GM19025 (cell line): Measurements from ENCODE around the gene TMEM117.
A peak's percentile ranks its signal among the peaks of the same experiment; 100 is the strongest.
"Not testable (repeated sequence)": the region's sequence is repeated elsewhere in the genome, so short reads cannot be mapped to it uniquely, and the experiment has no call there.

Experiments
- ATAC-seq: cut with Tn5 transposase; IDR thresholded peaks from one replicate; pipeline ENCODE4 v1.9.1; 2021; ENCODE audit warnings: mild to moderate bottlenecking, low read depth, moderate library complexity; ENCODE audit not compliant: unreplicated experiment

Gene TMEM117

DNA sequence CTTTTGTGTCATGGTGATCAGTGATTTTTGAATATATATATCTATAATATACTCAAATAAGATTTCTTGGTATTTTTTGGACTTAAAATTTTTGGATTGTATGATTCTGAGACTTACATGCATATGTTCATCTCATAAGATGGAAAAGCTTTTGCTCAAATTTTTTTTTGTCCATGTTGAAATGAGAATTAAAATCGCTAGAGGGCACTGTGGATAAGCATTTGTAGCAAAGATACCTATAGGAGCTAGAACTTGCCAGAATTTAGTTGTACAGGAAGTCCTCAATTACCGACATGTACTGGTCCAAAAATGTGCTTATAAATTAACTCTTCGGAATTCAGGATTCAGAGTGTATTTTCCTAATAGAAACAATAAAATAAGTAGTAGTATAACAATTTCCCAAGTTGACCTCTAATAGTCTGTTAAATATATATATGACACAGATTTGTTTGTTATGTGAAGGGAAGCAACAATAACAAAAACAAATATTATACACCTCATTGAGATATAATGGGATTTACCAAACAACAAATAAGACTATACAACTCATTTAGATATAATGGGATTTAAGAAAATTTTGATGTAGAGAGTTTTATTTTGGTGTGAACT lies 179.6 kb downstream of the TMEM117 start:
- no peak for ATAC-seq

DNA sequence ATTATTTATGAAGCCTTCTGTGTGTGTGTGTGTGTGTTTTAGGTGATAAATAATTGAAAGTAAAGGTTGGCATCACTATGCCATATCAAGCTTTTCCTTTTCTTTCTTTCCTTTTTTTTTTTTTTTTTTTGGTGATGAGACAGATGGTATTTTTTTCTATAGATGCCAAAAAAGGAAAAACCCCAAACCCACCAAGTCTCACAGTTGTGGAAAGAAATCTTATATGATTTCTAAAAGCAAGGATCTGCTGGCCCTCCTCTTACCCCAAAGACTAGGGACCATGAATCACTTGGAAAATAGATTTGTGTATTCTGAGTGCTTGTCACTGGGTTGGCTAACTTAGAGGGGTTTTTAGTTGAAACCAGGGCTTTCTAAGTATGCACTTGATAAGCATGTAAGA lies 181.3 kb downstream of the TMEM117 start:
- ATAC-seq, result no peak

DNA sequence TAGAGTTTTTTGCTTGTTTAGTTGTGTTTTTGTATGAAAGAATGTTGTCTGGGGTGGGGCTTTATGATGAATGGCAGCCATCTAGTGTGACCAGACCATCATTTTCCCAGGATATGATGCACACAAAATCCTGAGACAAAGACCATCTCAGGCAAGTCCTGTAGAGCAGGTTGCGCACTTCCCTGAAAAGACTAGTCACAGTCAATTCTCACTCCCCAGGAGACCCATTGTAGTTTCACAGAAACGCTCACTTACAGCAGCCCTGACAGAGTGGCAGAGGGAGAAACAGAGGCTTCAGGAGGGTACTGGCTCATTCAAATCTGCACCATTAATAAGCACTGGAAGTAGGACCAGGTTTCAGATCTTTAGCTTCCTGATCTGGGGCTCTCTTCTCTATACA lies 183.2 kb downstream of the TMEM117 start:
- no peak for ATAC-seq

DNA sequence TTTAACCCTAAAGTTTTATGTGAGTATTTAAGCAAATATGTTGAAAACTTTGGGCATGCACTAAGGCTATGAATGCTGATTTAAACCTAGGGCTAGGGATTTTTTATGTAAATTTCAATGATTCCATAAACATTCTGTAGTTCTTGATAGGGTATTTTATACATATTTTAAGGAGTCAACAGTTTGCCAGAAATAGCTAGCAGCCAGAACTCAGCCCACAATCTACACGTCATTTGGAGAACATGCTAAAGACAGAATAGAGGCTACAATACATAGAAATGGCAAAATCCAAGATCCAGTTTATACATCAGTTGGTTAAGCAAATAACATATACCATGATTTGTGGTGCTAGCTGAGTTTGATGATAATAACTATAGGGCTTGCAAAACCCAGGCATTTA lies 184.7 kb downstream of the TMEM117 start:
- no peak for ATAC-seq

DNA sequence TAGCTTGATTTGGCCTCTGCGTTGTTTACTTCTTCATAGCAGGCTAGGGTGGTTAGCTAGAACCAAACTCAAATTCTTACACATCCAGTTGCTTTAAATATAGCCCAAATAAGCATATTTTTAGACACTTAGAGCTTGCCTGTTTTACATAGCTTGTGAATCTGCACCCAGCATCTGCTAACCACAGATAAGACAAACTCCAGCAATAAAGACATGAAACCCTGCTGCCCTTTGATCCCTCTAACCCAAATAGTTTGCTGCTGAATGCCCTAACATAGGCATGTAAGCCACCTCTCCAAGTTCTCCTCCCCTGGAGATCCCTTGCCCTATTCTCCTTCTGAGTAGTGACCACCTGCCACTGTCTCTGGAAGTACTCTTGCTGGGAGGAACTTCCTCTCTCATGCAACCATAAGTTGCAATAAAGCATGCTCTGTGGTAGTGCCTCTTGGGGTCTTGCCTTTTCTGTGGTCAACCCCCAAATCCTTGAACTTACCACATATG lies 185.6 kb downstream of the TMEM117 start:
- ATAC-seq, result peak; percentile 82

DNA sequence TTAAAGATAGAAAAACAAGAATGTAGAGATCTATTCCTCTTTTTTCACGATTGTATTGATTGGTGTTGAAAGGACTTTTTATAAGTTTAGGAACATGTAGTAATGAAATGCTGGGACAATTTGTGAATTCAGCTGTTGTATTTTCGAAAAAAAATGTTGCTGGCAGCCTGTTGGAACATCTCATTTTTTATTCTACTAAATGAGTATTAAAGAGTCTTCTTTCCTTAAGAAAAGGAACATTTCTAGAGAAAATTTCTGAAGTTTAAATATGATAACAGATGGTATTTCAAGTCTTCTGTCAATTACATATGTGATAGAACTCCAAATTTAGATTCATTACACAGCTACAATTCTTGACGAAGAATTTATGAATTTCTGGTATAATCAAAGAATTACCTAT lies 189.6 kb downstream of the TMEM117 start:
- no peak for ATAC-seq

DNA sequence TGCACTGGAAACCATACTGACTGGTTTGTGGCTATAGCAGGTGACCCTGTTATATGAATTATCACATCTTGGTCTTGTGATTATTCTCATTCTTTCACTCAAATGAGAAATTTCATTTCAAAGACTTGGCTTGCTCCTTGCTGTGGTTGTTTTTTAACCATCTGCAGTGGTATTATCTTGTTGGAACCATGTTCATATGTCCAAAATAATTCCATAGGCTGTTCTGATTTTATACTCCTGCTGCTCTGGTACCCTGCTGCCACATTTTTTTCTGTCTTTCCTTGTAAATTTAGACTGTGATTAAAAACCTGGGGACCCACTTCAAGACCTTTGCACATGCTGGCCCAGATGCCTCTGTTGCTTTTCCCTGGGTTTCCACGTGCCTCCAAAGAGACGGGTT lies 190.2 kb downstream of the TMEM117 start:
- ATAC-seq, result no peak

DNA sequence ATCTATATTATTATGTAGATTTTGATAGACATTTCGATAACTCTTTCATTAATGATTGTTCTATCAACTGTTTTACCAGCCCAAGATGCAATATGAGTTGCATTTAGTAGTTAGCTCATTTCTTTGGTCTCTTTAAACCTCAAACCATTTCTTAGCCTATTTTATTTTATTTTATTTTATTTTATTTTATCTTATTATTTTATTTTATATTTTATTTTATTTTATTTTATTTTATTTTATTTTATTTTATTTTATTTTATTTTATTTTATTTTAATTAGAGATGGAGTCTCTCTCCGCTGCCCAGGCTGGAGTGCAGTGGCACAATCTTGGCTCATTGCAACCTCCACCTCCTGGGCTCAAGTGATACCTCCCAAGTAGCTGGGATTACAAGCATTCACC lies 191.0 kb downstream of the TMEM117 start:
- not testable (repeated sequence) for ATAC-seq

DNA sequence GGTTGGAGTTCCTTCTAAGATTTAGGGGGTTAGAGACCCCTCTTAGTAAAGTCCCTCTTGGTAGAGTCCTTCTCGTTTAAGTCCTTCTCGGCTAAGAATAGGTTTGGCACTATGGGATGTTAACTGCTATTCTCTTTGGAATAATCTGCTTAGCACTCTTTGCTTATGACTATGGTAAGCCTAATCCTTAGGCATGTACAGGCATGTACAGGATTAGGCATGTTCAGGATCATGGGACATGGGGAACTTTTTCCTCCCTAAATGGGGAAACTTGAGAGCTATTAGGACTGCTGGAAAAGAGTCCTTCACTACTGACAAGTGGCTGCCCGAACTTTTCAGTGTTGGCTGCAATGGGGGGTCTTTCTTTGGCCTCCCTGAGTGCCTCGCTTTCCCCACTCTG lies 193.3 kb downstream of the TMEM117 start:
- ATAC-seq, result no peak

DNA sequence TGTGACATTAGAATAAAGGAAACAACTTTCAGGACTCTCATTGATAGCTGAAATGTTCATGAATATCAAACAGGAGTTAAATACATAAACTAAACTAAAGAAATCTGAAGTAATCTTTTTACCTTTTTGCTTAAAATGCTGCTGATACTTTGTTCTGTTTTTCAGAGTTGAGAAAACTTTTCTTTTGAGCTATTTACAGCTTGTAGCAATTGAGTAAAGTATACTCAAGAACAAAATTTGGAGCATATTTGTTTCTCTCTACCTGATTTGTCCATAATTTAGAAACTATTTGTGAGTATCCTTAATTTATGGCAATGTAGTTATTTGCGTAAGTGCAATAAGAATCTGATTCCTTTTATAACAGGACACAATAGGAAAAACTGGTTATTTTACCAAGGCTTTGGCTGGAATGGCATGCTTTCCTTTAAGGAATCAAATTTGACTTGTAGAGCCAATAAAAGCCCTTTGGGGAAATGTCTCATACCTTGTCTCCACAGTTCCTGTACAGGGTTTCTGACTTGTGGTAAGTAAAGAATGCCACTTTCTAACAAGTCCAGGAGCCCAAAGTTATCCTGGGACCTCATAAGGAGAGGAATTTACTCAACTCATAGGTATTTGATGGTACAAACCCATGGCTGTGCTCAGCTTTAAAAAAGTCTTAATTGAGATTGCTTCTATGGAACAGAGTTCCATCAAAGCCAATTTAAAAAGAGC lies 195.7 kb downstream of the TMEM117 start:
- no peak for ATAC-seq

DNA sequence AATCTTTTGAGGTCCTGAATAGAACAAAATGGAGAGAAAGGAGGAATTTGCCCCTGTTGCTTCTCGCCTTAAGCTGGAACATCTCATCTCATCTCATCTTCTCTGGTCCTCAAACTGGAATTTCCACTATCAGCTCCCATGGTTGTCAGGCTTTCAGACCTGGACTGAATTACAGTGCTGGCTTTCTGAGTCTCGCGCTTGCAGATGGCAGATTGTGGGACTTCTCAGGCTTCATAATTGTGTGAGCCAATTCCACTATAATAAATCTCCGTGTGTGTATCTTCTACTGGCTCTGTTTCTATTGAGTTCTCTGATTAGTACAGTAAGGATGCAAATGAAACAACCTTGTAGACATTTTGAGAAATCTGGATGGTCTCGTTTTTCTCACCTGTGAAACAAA lies 199.0 kb downstream of the TMEM117 start:
- ATAC-seq, result no peak

DNA sequence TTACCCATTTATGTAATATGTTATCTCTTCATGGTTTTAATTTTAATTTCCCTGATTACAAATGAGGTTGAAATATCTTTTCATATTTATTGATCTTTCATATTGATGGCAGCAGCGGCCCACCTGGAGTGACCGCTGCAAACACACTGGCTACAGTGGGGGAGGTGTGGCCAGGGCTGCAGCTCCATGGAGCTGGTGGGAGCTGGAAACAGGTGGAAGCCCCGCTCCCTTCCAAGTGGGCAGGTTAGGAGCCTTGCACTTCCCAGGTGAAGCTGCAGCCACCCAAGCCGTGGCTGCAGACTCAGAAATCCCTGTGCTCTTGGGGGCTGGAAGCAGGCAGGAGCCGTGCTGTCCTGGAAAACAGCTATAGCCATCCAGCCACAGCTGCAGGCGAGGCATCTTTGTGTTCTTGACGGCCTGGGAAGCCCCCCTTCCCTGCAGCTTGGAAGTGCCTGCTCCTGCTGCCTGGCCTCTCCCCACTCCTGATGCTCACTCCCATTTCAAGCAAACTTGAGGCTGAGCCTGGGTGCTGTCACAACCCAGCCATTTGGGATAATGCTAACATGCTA lies 201.1 kb downstream of the TMEM117 start:
- no peak for ATAC-seq

DNA sequence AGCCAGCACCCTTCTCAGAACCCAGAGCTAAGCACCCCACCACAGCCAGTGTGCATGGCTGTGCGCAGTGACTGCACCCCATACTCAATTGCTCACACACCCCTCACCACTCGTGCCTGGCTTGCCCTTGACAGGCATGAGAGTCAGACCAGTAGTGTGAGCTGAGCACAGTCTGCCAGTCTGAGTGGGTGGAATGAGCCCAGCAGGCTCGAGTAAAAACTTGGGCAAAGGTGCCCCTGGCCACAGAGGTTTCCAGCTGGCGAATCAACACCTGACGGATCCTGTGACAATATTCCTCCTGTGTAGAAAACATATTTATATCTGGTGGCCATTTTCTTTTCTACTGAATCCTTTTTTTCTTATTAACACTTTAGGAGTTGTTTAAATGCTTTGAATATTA lies 202.5 kb downstream of the TMEM117 start:
- no peak for ATAC-seq

DNA sequence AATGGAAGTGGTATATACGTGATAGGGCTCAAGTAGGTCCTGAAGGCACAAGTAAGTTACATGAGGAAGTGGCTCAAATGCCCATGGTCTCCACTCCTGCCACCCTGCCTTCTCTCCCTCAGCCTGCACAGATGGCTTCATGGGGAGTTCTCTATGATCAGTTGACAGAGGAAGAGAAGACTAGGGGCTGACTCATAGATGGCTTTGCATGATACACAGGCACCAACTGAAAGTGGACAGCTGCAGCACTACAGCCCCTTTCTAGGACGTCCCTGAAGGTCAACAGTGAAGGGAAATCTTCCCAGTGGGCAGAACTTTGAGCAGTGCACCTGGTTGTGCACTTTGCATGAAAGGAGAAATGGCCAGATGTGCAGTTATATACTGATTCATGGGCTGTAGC lies 208.6 kb downstream of the TMEM117 start:
- not testable (repeated sequence) for ATAC-seq

DNA sequence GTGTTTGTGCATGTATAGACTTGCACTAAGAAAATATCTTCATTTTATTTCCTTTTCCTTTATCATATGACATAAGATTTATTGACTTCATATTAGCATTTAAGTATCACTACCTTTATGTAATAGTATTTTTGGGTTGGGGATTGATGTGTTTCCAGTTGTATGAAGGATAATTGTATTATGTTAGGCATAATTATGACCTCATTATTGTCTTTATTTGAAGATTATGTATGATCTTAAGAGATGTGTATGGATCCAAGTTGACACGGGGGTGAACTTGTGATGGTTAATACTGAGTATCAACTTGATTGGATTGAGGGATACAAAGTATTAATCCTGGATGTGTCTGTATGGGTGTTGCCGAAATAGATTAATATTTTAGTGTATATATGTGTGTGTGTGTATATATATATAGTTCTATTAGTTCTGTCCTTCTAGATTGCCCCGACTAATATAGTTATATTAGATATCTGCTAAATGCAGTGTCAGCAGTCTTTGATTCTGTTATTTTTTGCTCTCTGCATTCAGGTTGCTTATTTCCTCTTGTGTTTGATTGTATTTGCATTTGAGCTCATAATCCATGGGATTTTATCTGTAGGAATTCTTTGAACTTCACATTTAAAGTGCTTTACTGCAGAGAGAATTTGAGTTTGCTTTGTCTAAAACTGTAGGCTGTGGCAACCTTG lies 211.0 kb downstream of the TMEM117 start:
- no peak for ATAC-seq

DNA sequence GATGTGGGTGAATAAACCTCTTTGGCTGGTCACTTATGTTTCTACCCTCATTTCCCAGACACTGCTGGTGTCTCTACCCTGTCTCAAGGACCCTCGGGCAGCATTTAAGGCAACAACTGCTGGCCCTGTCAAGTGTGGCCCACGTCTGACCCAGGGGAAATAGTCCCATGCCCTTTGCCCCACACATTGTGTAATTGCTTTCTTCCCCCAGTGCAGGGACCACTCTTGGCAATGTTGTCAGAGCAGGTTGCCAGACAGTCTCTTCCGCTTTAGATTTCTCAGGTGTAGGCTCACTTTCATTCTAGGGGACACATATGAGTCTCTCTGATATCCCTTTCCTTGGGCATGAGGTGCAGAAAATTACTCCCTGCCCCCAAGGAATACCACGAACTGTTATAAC lies 216.7 kb downstream of the TMEM117 start:
- ATAC-seq, result no peak

DNA sequence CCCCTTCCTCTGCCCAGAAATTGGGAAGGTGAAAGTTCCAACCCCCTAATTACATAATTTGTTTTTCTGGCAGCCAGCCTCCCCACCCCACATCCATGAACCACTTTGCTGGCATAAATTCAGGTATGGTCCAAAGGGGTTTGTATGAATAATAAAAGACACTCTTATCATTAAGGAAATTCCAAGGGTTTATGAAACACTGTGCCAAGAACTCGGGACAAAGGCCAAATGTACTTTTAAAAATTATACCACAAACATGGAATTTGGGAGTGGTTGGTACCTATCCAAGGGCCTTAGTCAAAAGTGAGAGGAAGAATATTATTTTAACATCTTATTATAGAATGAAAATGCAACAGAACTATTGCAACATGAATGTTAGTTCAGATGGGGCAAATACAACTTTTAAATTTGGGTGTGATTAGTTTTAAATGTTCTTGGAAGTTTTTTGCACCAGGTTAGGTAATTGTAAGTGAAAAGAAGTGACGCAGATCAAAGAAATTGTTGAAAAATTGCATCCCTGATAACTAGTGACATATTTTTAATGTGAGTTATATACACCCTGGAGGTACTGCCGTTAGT lies 217.8 kb downstream of the TMEM117 start:
- no peak for ATAC-seq

DNA sequence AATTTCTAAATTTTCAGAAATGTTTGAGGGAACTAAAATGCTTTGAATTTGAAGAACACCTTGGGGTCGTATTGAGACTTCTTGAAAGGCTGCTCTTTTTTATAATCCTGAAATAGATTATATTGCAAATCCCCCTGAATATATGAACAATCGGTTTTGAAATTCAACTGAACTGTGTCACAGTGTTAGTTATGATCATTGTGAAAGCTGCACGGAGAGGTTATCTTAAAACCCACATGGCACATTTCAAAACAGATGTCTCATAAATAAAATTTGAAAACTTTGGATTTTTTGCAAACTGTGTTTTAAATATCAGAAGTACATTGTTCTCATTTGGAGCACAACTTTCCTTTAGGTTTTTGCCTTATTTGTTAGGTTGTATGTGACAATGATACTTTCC lies 218.4 kb downstream of the TMEM117 start:
- ATAC-seq, result no peak

DNA sequence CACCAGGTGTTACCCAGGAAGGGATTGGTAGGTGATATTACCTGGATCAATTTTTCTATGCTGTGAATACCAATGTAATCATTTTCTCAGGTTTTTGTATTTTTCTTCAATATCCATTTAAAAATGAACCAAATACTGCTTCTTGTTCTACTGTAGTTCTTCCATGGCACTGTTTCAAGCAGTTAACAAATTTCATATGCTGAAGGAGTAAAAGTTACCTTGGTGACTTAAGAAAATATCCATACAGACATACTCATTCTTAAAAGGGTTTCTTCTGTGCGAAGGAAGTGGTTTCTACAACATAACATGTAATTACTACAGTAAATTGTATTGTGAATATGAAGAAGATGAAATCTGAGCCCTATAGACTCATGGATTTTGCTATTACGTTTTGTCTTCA lies 222.5 kb downstream of the TMEM117 start:
- no peak for ATAC-seq

DNA sequence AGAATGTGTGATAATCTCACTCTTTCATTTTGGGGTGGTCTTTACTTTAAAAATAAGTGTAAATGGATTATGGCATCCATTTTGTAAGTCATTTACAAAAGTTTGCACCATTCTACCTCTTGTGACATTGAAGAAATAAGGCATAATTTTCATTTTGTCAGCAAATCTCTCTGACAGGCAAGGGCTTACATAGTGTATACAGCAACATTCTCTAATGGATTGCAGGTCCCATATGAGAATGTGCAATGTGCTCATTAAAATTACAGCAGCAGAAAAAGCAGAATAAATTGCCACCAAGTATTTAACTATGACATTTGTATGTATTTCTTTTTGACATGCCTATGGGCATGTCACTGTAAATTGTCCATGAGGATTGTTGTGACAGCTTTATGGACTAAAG lies 223.6 kb downstream of the TMEM117 start:
- no peak for ATAC-seq

DNA sequence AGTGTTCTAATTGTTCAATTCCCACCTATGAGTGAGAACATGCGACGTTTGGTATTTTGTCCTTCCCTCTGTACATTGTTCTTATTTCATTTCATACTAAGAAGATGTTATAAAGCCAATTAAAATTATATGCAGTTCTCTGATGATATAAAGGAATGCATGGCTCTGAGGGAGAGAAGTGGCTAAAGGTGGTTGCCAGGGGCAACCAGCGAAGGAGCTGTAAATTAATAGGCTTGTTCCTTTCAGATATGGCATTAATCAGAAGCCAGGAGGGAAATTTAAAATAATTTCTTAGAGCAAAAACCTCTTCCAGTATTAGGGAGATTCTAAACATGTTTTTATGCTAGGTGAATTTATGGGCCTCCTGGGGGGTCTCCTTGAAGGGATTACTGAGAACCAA lies 227.8 kb downstream of the TMEM117 start:
- no peak for ATAC-seq
